Mesothelial cell of epicardium (in vitro differentiated cells): ENCODE measurements around the gene CTSZ. TPM values are rescaled to one million over a fixed set of nuclear protein-coding genes. Genes with fewer than 3 reads are reported as not detected.
A peak's percentile ranks its signal among the peaks of the same experiment; 100 is the strongest.

Experiments used
- DNase-seq, 2 experiments: peaks; one replicate each; pipeline ENCODE4 v3.0.0; 2021; ENCODE audit warnings: low spot score in 2 of 2; ENCODE audit not compliant: unreplicated experiment in 2 of 2
- H3K27ac Mint-ChIP-seq: 2 replicates; pipeline ENCODE4 v1.8.0; 2021; ENCODE audit warnings: mixed read lengths
- H3K27me3 Mint-ChIP-seq: 2 replicates; pipeline ENCODE4 v1.8.0; 2021; ENCODE audit warnings: low read depth, mixed read lengths
- H3K36me3 Mint-ChIP-seq: 2 replicates; pipeline ENCODE4 v1.8.0; 2021; ENCODE audit warnings: mixed read lengths
- H3K4me1 Mint-ChIP-seq: 2 replicates; pipeline ENCODE4 v1.8.0; 2021; ENCODE audit warnings: mixed read lengths
- H3K4me3 Mint-ChIP-seq: 2 replicates; pipeline ENCODE4 v1.8.0; 2021; ENCODE audit warnings: mild to moderate bottlenecking, moderate library complexity, mixed read lengths
- H3K9me3 Mint-ChIP-seq: 2 replicates; pipeline ENCODE4 v1.8.0; 2021; ENCODE audit warnings: mixed read lengths
- total RNA-seq: library from RNA; stranded (reverse); gene quantifications from 3 replicates; pipeline ENCODE4 v1.2.1, GENCODE V29; 2021
- TF ChIP-seq, protein P1 (sequence below): fragments of 200-600 bp; sonication (generic); IDR thresholded peaks from one replicate; pipeline ENCODE4 v1.5.0; 2021; ENCODE audit warnings: antibody characterized with exemption; ENCODE audit not compliant: unreplicated experiment

The CTSZ gene
- total RNA-seq, 1 donor from 2014 or later, result 65.3 TPM

GRCh38 chr20:59031564-59032022, 24.5 kb upstream of the CTSZ start:
- Mint-ChIP-seq H3K36me3 (peaks cover 31% of the 10 kb centered on the region), H3K4me3 (peak overlapping the region; percentile 96), H3K9me3 (no peaks in the 10 kb centered on the region), H3K27ac (peak overlapping the region; percentile 96), H3K27me3 (no peaks in the 10 kb centered on the region), H3K4me1 (peaks cover 35% of the 10 kb centered on the region)
- no peak for DNase-seq
- TF ChIP-seq, protein P1, sequence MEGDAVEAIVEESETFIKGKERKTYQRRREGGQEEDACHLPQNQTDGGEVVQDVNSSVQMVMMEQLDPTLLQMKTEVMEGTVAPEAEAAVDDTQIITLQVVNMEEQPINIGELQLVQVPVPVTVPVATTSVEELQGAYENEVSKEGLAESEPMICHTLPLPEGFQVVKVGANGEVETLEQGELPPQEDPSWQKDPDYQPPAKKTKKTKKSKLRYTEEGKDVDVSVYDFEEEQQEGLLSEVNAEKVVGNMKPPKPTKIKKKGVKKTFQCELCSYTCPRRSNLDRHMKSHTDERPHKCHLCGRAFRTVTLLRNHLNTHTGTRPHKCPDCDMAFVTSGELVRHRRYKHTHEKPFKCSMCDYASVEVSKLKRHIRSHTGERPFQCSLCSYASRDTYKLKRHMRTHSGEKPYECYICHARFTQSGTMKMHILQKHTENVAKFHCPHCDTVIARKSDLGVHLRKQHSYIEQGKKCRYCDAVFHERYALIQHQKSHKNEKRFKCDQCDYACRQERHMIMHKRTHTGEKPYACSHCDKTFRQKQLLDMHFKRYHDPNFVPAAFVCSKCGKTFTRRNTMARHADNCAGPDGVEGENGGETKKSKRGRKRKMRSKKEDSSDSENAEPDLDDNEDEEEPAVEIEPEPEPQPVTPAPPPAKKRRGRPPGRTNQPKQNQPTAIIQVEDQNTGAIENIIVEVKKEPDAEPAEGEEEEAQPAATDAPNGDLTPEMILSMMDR, result no peak

- Mint-ChIP-seq H3K4me1 (peaks cover 35% of the 10 kb centered on the region), H3K36me3 (peaks cover 32% of the 10 kb centered on the region), H3K27me3 (no peaks in the 10 kb centered on the region), H3K4me3 (peak overlapping the region; percentile 96), H3K9me3 (no peaks in the 10 kb centered on the region), H3K27ac (peak overlapping the region; percentile 56)
- no peak for DNase-seq
- TF ChIP-seq, protein P1, result no peak
Observed at GRCh38 chr20:59030911-59031563, 24.0 kb upstream of the CTSZ start.

DNA sequence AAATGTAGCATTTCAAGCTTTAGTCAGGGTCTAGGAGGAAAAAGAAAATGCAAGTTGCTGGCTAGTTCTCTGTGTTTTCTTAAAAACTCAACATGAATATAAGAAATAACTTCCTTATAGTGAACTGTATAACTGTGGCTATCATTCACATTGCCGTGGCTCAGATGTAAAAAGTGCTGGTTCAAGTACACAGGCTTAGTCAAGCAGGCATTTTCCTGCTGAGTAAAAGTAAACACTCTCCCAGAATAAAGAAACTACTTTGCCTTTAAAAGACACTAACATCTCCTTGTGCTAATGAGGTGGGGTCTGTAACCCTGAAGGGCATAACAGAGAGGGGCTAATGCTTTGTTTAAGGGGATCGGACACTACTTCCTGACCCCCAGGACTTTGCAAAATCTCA, 21.8 kb upstream of the CTSZ start:
- H3K4me3 Mint-ChIP-seq, result peak overlapping the region; percentile 11
- TF ChIP-seq, protein P1, result no peak
- H3K27ac Mint-ChIP-seq, result peak overlapping the region; percentile 47
- H3K9me3 Mint-ChIP-seq, result no peaks in the 10 kb centered on the region
- no peaks in the 10 kb centered on the region for H3K27me3 Mint-ChIP-seq
- peaks cover 35% of the 10 kb centered on the region for H3K4me1 Mint-ChIP-seq
- no peak for DNase-seq
- H3K36me3 Mint-ChIP-seq, result peaks cover 36% of the 10 kb centered on the region

- H3K4me1 Mint-ChIP-seq, result peaks cover 34% of the 10 kb centered on the region
- H3K27ac Mint-ChIP-seq, result no peak overlapping the region
- TF ChIP-seq, protein P1, result no peak
- H3K27me3 Mint-ChIP-seq, result no peaks in the 10 kb centered on the region
- H3K4me3 Mint-ChIP-seq, result no peak overlapping the region
- H3K36me3 Mint-ChIP-seq, result peaks cover 38% of the 10 kb centered on the region
- DNase-seq, result no peak
- no peaks in the 10 kb centered on the region for H3K9me3 Mint-ChIP-seq
Observed at GRCh38 chr20:59027741-59028320, 20.8 kb upstream of the CTSZ start.

DNA sequence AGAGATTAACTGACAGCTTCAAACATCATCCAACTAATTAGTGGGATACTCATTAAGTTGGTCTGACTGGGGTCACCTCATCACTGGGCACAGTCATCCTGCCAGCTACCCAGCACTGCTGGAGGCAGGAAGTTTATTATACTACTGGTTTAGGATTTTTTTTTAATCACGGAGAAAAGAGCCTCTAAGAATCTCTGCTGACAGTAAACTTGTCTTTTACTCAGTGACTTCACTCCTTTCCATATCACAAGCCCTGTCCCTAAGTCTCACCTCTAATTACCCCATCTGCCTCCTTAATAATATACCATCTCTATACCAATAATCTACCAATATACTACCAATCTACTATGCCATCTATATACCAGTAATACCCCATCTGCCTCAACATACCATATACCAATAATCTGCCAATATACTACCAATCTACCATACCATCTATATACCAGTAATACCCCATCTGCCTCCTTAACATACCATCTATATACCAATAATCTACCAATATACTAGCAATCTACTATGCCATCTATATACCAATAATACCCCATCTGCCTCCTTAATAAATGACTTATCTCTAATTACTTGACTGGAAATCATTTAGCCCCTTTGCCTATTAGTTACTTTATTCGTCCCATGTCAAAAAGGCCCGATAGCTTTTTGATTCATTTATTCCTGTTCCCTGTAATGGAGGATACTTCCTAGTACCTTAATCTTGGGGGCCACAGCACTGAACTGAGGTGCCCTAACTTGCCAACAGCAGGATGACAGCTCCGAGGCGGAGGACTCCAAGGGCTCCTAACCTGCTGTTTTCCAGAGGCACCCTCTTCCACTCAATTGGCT, 20.1 kb upstream of the CTSZ start:
- TF ChIP-seq, protein P1, result no peak
- H3K4me1 Mint-ChIP-seq, result peaks cover 31% of the 10 kb centered on the region
- H3K36me3 Mint-ChIP-seq, result peaks cover 44% of the 10 kb centered on the region
- DNase-seq, result no peak
- H3K4me3 Mint-ChIP-seq, result no peak overlapping the region
- no peaks in the 10 kb centered on the region for H3K9me3 Mint-ChIP-seq
- no peak overlapping the region for H3K27ac Mint-ChIP-seq
- no peaks in the 10 kb centered on the region for H3K27me3 Mint-ChIP-seq
